Stomach (tissue), 9 donors: ENCODE measurements around the gene MYH14. TPM values are rescaled to one million over a fixed set of nuclear protein-coding genes. Genes with fewer than 3 reads are reported as not detected.

Source experiments
- DNase-seq, 2 donors: peaks; one replicate each; pipeline versions ENCODE4 v3.0.0 to v3.0.0-alpha.2; 2013 to 2019
- H3K27ac ChIP-seq, 5 donors: fragments of 200-600 bp in 4 of 5; sonication (generic) in 4 of 5; one replicate each; pipeline ENCODE4 v1.5.1; 2013 to 2019; ENCODE audit warnings: mild to moderate bottlenecking in 1 of 5, moderate library complexity in 1 of 5
- H3K27me3 ChIP-seq, 3 donors: fragments of 200-600 bp; sonication (generic); one replicate each; pipeline ENCODE4 v1.5.1; 2017 to 2019; ENCODE audit warnings: mixed run types in 1 of 3
- H3K36me3 ChIP-seq, 4 donors: fragments of 200-600 bp; sonication (generic); 1 replicate in 3 of 4; 2 replicates in 1 of 4; pipeline ENCODE4 v1.5.1; 2016 to 2019
- H3K4me1 ChIP-seq, 4 donors: fragments of 200-600 bp; sonication (generic); one replicate each; pipeline ENCODE4 v1.5.1; 2016 to 2019
- H3K4me3 ChIP-seq, 4 donors: fragments of 200-600 bp; sonication (generic) in 3 of 4; one replicate each; pipeline ENCODE4 v1.5.1; 2016 to 2019; ENCODE audit warnings: mild to moderate bottlenecking in 1 of 4
- H3K9me3 ChIP-seq, 4 donors: fragments of 200-600 bp; sonication (generic); one replicate each; pipeline ENCODE4 v1.5.1; 2016 to 2019
- EP300 ChIP-seq: sonication (generic); formaldehyde crosslinking; IDR thresholded peaks from one replicate; pipeline ENCODE4 v1.6.1; 2017; ENCODE audit warnings: antibody characterized with exemption
- POLR2A ChIP-seq, 4 donors: fragments of 450-650 bp; IDR thresholded peaks; one replicate each; pipeline ENCODE4 v1.6.1; 2016; ENCODE audit warnings: antibody characterized with exemption in 4 of 4, control low read depth in 2 of 4, mild to moderate bottlenecking in 1 of 4, moderate library complexity in 1 of 4
- POLR2AphosphoS5 ChIP-seq, 3 donors: sonication (generic); formaldehyde crosslinking; IDR thresholded peaks; one replicate each; pipeline ENCODE4 v1.6.1; 2016; ENCODE audit warnings: antibody characterized with exemption in 3 of 3
- WGBS, 5 donors: extraction: QIAGEN DNeasy Blood & Tissue Kit in 3 of 5; methylation state at CpG; one replicate each; pipeline versions ENCODE4 v1.1.5 to v1.1.7; 2013 to 2018; 5-methylcytosine and 5-hydroxymethylcytosine counted together
- intact Hi-C: fragments of 100-400 bp; cut with DNase I; formaldehyde crosslinking; loops from one replicate; pipeline ENCODE4 v1.15.1; 2023; ENCODE audit warnings: low total_unique reads
- polyA plus RNA-seq, 3 donors: library from polyadenylated mRNA; stranded (reverse); fragments of 200-250 nt; gene quantifications; one replicate each; pipeline ENCODE4 v1.2.3, GENCODE V29; 2013
- total RNA-seq, 5 donors: library from RNA; depleted of rRNA; stranded (reverse); fragments of >200 nt; gene quantifications; one replicate each; pipeline versions ENCODE4 v1.1.0 to v1.2.3, GENCODE V29; 2014 to 2016
- TF ChIP-seq, protein P1 (sequence below), 7 experiments: fragments of 450-650 bp in 4 of 7; fragments of 200-600 bp in 3 of 7; sonication (generic) in 3 of 7; IDR thresholded peaks; one replicate each; pipeline ENCODE4 v1.5.1; 2016 to 2019; ENCODE audit warnings: antibody characterized with exemption in 7 of 7, control low read depth in 2 of 7, mild to moderate bottlenecking in 1 of 7
- donor health status: healthy with polysubstance abuse.
- donor health status: Bipolar disorder and iron deficiency.
- donor health status: healthy.

The MYH14 gene
- total and polyA plus RNA-seq, 8 donors, result 21.6 to 392 (median 43.4) TPM

DNA sequence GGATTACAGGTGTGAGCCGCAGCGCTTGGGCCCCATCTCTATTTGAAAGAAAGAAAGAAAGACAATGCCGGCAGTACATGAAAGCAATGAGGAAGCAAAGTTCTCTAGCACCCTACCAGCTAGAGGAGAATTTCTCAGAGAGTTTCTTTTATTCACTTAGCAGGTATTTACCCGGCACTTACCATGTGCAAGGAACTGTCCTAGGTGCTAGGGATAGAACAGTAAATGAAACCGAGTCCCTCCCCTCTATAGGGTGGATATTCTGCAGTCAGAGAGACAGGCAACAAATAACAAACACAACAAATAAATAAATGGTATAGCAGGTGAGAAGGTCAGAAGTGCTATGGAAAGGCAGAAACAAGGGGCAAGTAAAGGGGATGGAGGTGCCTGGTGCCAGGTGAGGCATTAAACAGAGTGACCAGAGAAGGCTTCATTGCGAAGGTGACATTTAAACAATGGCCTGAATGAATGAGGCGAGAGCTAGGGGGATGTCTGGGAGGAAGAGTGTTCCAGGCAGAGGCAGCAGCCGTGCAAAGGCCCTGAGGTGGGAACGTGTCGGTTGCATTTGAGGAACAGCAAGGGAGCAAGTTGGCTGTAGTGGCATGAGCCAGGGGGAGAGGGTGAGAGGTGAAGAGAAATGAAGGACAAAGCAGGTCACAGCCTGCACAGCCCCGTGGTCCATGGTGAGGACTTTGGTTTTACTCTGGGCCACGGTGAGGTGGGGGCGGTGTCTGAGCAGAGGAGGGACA is 10.8 kb upstream of the MYH14 start:
- no peaks in the 10 kb centered on the region for H3K36me3 ChIP-seq
- peaks cover 0 to 43% (median 5%) of the 10 kb centered on the region in 3 donors for H3K27me3 ChIP-seq
- DNase-seq, result no peak
- WGBS, 5 donors, result 65 to 72% (median 72%) methylated on average over 13 of the region's 13 CpGs
- no peak overlapping the region for H3K27ac ChIP-seq
- no peak overlapping the region for H3K4me3 ChIP-seq
- H3K9me3 ChIP-seq, result no peaks in the 10 kb centered on the region
- no peak for TF ChIP-seq POLR2A (IDR thresholded peaks at IDR 0.05)
- TF ChIP-seq, protein P1, sequence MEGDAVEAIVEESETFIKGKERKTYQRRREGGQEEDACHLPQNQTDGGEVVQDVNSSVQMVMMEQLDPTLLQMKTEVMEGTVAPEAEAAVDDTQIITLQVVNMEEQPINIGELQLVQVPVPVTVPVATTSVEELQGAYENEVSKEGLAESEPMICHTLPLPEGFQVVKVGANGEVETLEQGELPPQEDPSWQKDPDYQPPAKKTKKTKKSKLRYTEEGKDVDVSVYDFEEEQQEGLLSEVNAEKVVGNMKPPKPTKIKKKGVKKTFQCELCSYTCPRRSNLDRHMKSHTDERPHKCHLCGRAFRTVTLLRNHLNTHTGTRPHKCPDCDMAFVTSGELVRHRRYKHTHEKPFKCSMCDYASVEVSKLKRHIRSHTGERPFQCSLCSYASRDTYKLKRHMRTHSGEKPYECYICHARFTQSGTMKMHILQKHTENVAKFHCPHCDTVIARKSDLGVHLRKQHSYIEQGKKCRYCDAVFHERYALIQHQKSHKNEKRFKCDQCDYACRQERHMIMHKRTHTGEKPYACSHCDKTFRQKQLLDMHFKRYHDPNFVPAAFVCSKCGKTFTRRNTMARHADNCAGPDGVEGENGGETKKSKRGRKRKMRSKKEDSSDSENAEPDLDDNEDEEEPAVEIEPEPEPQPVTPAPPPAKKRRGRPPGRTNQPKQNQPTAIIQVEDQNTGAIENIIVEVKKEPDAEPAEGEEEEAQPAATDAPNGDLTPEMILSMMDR (IDR thresholded peaks at IDR 0.05), result no peak
- TF ChIP-seq POLR2AphosphoS5 (IDR thresholded peaks at IDR 0.05), result no peak
- TF ChIP-seq EP300, result no peak
- H3K4me1 ChIP-seq, result peaks cover 0 to 8% (median 6%) of the 10 kb centered on the region in 4 donors
- intact Hi-C loops, result no loop called here

DNA sequence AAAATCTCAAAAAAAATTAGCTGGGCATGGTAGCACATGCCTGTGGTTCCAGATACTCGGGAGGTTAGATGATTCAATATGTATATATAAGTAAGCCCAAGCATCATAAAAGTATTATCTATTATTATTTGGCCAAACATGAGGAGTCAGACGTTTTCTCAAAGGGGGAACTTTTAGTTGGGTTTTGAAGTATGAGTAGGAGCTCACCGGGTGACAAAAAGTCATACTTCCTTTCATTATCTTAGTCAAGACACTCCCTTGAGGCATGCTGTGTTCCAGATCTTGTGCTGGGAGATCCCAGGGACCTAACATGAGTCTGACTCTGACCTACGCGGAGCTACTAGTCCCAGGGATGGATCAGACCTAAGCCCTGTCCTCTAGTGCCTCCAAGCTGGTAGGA is 8.2 kb upstream of the MYH14 start:
- Histone ChIP-seq H3K4me1 (peaks cover 9 to 23% (median 18%) of the 10 kb centered on the region in 4 donors), H3K27ac (no peak overlapping the region), H3K9me3 (no peaks in the 10 kb centered on the region), H3K36me3 (no peaks in the 10 kb centered on the region), H3K4me3 (no peak overlapping the region), H3K27me3 (peaks cover 0 to 47% (median 5%) of the 10 kb centered on the region in 3 donors)
- TF ChIP-seq POLR2A (IDR thresholded peaks at IDR 0.05), result no peak
- TF ChIP-seq, protein P1 (IDR thresholded peaks at IDR 0.05), result no peak
- no peak for TF ChIP-seq POLR2AphosphoS5 (IDR thresholded peaks at IDR 0.05)
- no peak for TF ChIP-seq EP300
- 67 to 75% (median 67%) methylated on average over 5 of the region's 5 CpGs for WGBS, 5 donors
- intact Hi-C loops, result no loop called here
- no peak for DNase-seq

DNA sequence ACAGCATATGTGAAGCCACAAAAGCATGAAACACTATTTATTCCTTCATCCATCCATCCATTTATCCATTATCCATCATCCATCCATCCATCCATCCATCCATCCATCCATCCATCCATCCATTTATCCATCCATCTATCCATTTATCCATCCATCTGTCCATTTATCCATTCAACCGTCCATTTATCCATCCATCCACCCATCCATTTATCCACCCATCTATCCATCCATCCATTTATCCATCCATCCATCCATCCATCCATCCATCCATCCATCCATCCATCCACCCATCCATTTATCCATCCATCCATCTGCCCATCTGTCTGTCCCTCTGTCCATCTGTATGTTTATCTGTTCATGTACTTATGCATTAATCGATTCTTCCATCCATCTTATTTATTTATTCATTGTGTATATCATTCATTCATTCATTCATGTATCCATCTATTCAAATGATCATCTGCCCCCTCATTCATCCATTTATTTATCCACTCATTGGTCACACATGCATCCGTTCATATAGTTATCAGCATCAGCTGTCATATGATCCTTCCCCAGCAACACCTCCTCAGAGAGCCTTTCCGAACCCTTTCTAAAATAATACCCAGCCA is 7.0 kb upstream of the MYH14 start:
- no peak for TF ChIP-seq EP300
- TF ChIP-seq POLR2A (IDR thresholded peaks at IDR 0.05), result no peak
- TF ChIP-seq, protein P1 (IDR thresholded peaks at IDR 0.05), result no peak
- no peak for TF ChIP-seq POLR2AphosphoS5 (IDR thresholded peaks at IDR 0.05)
- Histone ChIP-seq H3K36me3 (no peaks in the 10 kb centered on the region), H3K27me3 (peaks cover 0 to 58% (median 5%) of the 10 kb centered on the region in 3 donors), H3K9me3 (no peaks in the 10 kb centered on the region), H3K4me1 (peaks cover 9 to 16% (median 14%) of the 10 kb centered on the region in 4 donors), H3K4me3 (no peak overlapping the region), H3K27ac (no peak overlapping the region)
- intact Hi-C loops, result no loop called here
- 73 to 81% (median 77%) methylated on average over 4 of the region's 4 CpGs for WGBS, 5 donors
- DNase-seq, result no peak

DNA sequence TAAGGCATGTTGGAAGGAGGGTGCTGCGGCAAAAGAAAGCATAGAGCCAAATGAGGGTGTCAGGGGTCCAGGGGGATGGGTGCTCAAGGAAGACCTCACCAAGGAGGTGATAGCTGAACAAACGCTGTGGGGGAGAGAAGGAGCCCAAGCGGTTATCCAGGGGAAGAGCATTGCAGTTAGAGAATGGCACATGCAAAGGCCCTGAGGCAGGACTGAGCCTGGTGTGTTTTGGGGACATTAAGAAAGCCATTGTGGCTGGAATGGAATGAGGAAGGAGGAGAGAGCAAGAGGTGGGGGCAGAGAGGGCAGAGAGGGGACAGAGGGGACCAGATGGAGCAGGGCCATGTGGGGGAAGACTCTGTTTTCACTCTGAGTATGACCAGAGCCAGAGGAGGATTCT is 6.1 kb upstream of the MYH14 start:
- WGBS, 5 donors, result 64 to 78% (median 71%) methylated on average over 3 of the region's 3 CpGs

More for the DNA sequence above, 6.1 kb upstream of the MYH14 start:
- Histone ChIP-seq H3K4me3 (no peak overlapping the region), H3K9me3 (no peaks in the 10 kb centered on the region), H3K36me3 (no peaks in the 10 kb centered on the region), H3K4me1 (peaks cover 9 to 16% (median 12%) of the 10 kb centered on the region in 4 donors), H3K27me3 (peaks cover 0 to 67% (median 8%) of the 10 kb centered on the region in 3 donors), H3K27ac (no peak overlapping the region)
- intact Hi-C loops, result no loop called here
- TF ChIP-seq POLR2A (IDR thresholded peaks at IDR 0.05) (no peak), EP300 (no peak), POLR2AphosphoS5 (IDR thresholded peaks at IDR 0.05) (no peak)
- TF ChIP-seq, protein P1 (IDR thresholded peaks at IDR 0.05), result no peak
- no peak for DNase-seq
